ENCODE results near the gene CDH20. TPM values are rescaled to one million over a fixed set of nuclear protein-coding genes. Genes with fewer than 3 reads are reported as not detected.

The CDH20 gene
- total RNA-seq, 1 experiment from 2014 or later = not detected

GRCh38 chr18:61551586-61551985 is 218.4 kb downstream of the CDH20 start:
- Histone ChIP-seq H3K79me2 (ENCODE audit: insufficient read depth, low read length) (no peaks in the 10 kb centered on the region), H3K27me3 (ENCODE audit: insufficient read depth, low read length) (no peaks in the 10 kb centered on the region), H3K9me2 (ENCODE audit: insufficient read depth) (no peaks in the 10 kb centered on the region), H3K9ac (ENCODE audit: low read length) (no peak overlapping the region), H3K27ac (ENCODE audit: low read depth, low read length) (no peak overlapping the region), H3K4me1 (ENCODE audit: control insufficient read depth in 1 of 2, insufficient read depth in 2 of 2, low read length in 2 of 2) (peaks cover 0 to 3% of the 10 kb centered on the region in 2 experiments; a peak in 2 of 4 replicates), H3K4me3 (replicated peaks in 1 of 2; ENCODE audit: low read depth in 1 of 2, low read length in 2 of 2) (no peak overlapping the region), H3K9me3 (ENCODE audit: control insufficient read depth in 1 of 2, insufficient read depth in 1 of 2, low read depth in 1 of 2, low read length in 2 of 2) (no peaks in the 10 kb centered on the region), H2AFZ (ENCODE audit: low read depth, low read length, poor library complexity, severe bottlenecking) (no peak overlapping the region), H3K4me2 (ENCODE audit: low read length) (no peak overlapping the region), H3K36me3 (ENCODE audit: control insufficient read depth in 1 of 2, insufficient read depth in 2 of 2, low read length in 2 of 2) (no peaks in the 10 kb centered on the region), H4K20me1 (ENCODE audit: insufficient read depth) (no peaks in the 10 kb centered on the region)
- intact Hi-C loops (cut with micrococcal nuclease) = loop anchor here (1.0 to 2.0 kb wide), 2 partner anchors 349 to 580 kb away; no protein-coding TSS in a partner anchor
- RAD21 ChIA-PET (ENCODE audit: low non-redundant PET in 1 of 2, low total read pairs in 2 of 2, uncharacterized antibody in 2 of 2, unreplicated experiment in 2 of 2) = no interaction called here
- no TSS peak for BruUV-seq (replicated peaks)
- CTCF ChIA-PET = no interaction called here
- ATAC-seq = peak; percentile 87
- POLR2A ChIA-PET = no interaction called here
- DNase-seq (ENCODE audit: low read depth, low spot score) = peak; percentile 79
- TF ChIP-seq JUND (IDR thresholded peaks at IDR 0.05) (no peak), ZFX (IDR thresholded peaks at IDR 0.05) (no peak), EZH2phosphoT487 (IDR thresholded peaks at IDR 0.05; ENCODE audit: borderline replicate concordance) (no peak), POLR2A (IDR thresholded peaks at IDR 0.05; ENCODE audit: borderline replicate concordance, extremely low read depth, insufficient read depth, insufficient read length) (no peak), FOSL1 (IDR thresholded peaks at IDR 0.05; ENCODE audit: low read depth) (no peak), CTCF (IDR thresholded peaks at IDR 0.05 in 2 of 3, conservative IDR thresholded peaks at IDR 0.05 in 1 of 3; ENCODE audit: borderline replicate concordance in 1 of 3, insufficient read depth in 1 of 3, low read depth in 2 of 3, low read length in 2 of 3) (peak; percentile 53 to 85 (median 79); a peak in 5 of 6 replicates), RAD21 (IDR thresholded peaks at IDR 0.05; ENCODE audit: low read depth) (peak; percentile 73), CEBPB (IDR thresholded peaks at IDR 0.05; ENCODE audit: low read depth) (no peak), YY1 (IDR thresholded peaks at IDR 0.05; ENCODE audit: extremely low read depth, insufficient replicate concordance, low read depth, low read length) (no peak)
